ENCODE measurements around the gene ATOH8.
A peak's percentile ranks its signal among the peaks of the same experiment; 100 is the strongest.
"Not testable (repeated sequence)": the region's sequence is repeated elsewhere in the genome, so short reads cannot be mapped to it uniquely, and the experiment has no call there.

The ATOH8 gene

GRCh38 chr2:85819811-85820510, 66.2 kb downstream of the ATOH8 start:
- no peak overlapping the region for H3K4me3 ChIP-seq (ENCODE audit: low read depth, low read length)
- TF ChIP-seq, protein P1, sequence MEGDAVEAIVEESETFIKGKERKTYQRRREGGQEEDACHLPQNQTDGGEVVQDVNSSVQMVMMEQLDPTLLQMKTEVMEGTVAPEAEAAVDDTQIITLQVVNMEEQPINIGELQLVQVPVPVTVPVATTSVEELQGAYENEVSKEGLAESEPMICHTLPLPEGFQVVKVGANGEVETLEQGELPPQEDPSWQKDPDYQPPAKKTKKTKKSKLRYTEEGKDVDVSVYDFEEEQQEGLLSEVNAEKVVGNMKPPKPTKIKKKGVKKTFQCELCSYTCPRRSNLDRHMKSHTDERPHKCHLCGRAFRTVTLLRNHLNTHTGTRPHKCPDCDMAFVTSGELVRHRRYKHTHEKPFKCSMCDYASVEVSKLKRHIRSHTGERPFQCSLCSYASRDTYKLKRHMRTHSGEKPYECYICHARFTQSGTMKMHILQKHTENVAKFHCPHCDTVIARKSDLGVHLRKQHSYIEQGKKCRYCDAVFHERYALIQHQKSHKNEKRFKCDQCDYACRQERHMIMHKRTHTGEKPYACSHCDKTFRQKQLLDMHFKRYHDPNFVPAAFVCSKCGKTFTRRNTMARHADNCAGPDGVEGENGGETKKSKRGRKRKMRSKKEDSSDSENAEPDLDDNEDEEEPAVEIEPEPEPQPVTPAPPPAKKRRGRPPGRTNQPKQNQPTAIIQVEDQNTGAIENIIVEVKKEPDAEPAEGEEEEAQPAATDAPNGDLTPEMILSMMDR (IDR thresholded peaks at IDR 0.05; ENCODE audit: low read depth, low read length, missing control alignments), result no peak
- in situ Hi-C loops (cut with HindIII; ENCODE audit: low sequenced_read_pairs), result loop anchor here (5.0 kb wide), 1 partner anchor 57 kb away; no protein-coding TSS in a partner anchor
- DNase-seq (ENCODE audit: low read depth), result no peak

DNA sequence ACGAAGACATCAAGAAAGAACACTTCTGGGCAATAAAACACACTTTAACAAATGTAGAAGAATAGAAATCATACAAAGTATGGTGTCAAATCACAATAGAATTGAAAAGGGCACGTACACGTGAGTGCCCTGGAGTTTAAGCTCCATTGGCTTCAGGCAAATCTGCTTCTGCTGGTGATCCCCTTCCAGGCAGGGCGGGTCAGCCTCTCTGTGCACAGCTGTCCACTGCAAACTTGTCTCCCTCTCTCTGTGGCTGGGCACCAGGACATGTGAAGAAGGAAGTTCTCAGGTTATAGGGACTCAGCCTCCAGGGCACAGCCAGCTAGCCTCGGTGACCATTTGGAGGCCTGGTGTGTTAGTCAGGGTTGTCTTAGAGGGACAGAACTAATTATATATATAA, 69.0 kb downstream of the ATOH8 start:
- no peak for DNase-seq (ENCODE audit: low read depth)
- in situ Hi-C loops (cut with HindIII; ENCODE audit: low sequenced_read_pairs), result no loop called here
- TF ChIP-seq, protein P1 (IDR thresholded peaks at IDR 0.05; ENCODE audit: low read depth, low read length, missing control alignments), result no peak
- no peak overlapping the region for H3K4me3 ChIP-seq (ENCODE audit: low read depth, low read length)

- no peak overlapping the region for H3K4me3 ChIP-seq (ENCODE audit: low read depth, low read length)
- TF ChIP-seq, protein P1 (IDR thresholded peaks at IDR 0.05; ENCODE audit: low read depth, low read length, missing control alignments), result no peak
- no peak for DNase-seq (ENCODE audit: low read depth)
- in situ Hi-C loops (cut with HindIII; ENCODE audit: low sequenced_read_pairs), result no loop called here
These were observed 70.2 kb downstream of the ATOH8 start for GRCh38 chr2:85823951-85824350.

DNA sequence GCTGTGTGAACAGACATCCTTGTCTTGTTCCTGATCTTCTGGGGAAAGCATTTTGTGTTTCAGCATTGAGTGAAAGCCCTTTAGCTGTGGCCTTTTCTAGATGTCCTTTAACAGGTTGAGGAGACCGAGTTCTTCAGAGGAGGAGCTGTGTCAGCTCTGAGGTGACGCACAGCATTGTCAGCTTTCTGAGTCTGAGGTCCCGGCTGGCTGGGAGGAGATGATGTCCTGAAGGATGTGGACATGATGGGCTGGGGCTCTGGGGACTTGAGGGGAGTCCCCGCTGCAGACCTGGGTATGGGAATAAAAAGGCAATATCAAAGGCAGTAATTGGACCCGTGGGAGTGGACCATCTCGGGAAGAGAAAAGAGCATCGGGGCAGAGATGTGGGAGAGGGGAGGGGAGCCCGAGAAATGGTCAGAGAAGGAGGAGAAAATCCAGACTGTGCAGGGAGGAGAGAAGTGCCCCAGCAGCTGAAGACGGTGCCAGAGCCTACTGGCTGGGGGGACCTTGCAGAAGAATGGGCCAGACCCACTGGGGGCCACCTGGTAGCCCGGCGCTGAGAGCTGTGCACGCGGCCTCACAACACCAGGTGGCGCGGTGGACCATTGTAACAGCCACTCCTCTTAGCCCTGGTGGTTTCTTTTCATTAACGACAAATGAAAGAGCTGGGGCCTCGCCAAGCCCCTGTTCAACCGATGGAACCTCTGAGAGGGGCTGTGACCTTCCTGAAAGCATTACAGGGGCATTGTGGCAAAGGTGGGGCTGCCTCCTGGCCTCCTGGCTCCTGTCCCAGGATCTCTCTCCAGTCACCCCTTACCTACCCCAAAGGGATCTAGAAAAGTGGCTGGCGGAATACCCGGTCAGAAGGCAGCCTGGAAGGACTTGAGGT, 73.4 kb downstream of the ATOH8 start:
- DNase-seq (ENCODE audit: low read depth), result peak; percentile 13
- in situ Hi-C loops (cut with HindIII; ENCODE audit: low sequenced_read_pairs), result no loop called here
- H3K4me3 ChIP-seq (ENCODE audit: low read depth, low read length), result no peak overlapping the region
- TF ChIP-seq, protein P1 (IDR thresholded peaks at IDR 0.05; ENCODE audit: low read depth, low read length, missing control alignments), result peak; percentile 75

DNA sequence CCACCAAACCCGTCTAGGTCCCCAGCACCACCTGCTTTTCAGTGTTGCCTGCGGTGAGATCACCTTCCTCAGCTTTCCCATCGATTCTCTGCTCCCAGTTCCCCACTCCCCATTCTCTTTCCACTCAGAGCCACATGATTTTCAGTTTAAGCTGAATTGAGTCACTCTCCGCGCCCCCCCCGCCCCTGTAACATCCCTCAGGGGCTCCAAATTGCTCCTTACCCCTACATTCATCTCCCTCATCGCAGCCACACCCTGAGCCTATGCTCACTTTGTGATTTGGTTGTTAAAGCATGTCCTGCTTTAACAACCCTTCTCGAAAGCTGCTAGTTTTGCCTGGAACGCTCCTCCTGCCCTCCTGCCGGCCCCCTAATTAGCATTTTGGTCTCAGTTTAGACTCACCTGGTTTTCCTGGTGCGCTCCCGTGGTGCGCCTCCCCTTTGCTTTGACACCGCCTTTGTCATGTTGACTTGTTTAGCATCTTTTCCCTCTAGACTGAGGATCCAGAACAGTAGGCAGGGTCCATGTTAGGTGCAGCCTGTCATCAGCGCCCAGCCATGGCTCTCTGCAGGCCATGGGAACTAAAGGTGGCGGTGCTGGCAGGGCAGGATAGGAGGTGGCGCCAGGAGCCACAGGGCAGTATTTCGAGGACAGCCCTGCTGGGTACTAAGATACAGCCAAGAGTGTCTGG, 74.2 kb downstream of the ATOH8 start:
- TF ChIP-seq, protein P1 (IDR thresholded peaks at IDR 0.05; ENCODE audit: low read depth, low read length, missing control alignments), result no peak
- DNase-seq (ENCODE audit: low read depth), result no peak
- in situ Hi-C loops (cut with HindIII; ENCODE audit: low sequenced_read_pairs), result no loop called here
- H3K4me3 ChIP-seq (ENCODE audit: low read depth, low read length), result no peak overlapping the region

DNA sequence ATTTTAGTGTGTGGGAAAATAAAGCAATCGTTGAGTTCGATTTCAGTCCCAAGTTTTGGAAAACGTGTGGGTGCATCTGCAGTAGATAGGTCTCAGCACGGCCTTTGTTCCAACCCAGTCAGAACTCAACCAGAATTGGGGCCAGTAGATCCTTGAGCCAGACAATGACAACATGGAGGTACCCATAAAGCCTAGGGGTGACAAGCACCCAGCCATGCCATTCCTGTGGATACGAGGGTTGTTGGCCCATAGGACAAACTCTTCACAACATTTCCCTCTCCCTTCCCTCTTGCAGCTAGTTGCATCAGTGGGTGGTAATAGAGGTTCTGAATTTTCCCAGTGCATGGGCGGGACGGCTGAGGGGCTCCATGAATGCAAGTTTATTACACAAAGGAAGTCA, 74.9 kb downstream of the ATOH8 start:
- H3K4me3 ChIP-seq (ENCODE audit: low read depth, low read length), result no peak overlapping the region
- TF ChIP-seq, protein P1 (IDR thresholded peaks at IDR 0.05; ENCODE audit: low read depth, low read length, missing control alignments), result no peak
- DNase-seq (ENCODE audit: low read depth), result no peak
- in situ Hi-C loops (cut with HindIII; ENCODE audit: low sequenced_read_pairs), result no loop called here

DNA sequence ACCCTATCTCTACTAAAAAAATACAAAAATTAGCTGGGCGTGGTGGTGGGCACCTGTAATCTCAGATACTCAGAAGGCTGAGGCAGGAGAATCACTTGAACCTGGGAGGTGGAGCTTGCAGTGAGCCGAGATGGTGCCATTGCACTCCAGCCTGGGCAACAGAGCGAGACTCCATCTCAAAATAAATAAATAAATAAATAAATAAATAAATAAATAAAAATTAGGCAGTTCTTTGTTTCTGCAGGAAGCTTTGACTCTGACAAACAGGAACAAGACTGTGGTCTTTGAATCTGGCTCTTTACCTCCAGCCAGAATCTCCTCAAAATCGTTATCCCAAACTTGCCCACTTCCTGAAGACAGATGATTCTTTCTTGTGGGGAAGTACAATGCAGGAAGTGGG, 75.6 kb downstream of the ATOH8 start:
- in situ Hi-C loops (cut with HindIII; ENCODE audit: low sequenced_read_pairs), result not testable (repeated sequence)

More for the DNA sequence above, 75.6 kb downstream of the ATOH8 start:
- DNase-seq (ENCODE audit: low read depth); H3K4me3 ChIP-seq (ENCODE audit: low read depth, low read length): not testable (repeated sequence)

Data from astrocyte of the cerebellum (primary cell).